ENCODE results near the gene MAPK8IP1. TPM values are rescaled to one million over a fixed set of nuclear protein-coding genes. Genes with fewer than 3 reads are reported as not detected.

Gene MAPK8IP1
- total and polyA plus RNA-seq, 2 donors (not counting 3 experiments of a cell fraction or from before 2014, with no cell fraction given), result 4.1 to 4.8 TPM

DNA sequence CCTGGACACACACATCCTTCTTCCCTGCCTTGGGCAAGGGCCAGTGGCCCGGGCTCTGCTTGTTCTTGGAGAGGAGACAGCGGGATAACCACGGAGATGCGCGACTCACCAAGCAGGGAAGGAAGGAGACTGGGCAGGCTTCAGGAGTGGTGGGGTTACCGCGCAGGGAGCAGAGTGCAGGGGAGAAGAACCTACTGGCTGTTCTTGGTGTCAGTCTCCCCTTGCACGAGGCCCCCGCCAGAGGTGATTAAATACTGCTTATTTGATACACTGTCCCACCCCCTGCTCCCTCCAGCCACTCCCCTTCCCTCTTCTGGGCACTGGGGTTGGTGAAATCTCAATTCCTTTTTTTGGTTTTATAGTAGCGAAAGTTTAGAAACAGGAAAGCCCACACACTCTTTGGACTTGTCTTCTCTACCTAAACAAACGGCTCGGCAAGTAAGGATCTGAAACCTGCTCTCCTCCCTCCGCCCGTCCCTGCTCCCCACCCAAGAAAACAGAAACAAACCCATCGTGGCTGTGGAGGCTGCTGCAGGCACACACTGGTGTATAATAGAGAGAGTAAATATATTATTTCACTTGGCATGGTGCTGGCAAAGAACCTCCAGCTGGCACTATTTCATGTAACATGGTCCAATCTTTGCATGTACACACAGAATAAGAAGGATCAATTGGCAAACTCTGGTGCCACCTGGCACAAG, 47.8 kb downstream of the MAPK8IP1 start:
- Histone ChIP-seq H2AFZ (ENCODE audit: low read depth, low read length) (no peak overlapping the region), H3K27ac (ENCODE audit: insufficient read depth, low read depth, low read length) (no peak overlapping the region), H3K27me3 (ENCODE audit: control insufficient read depth in 2 of 2, insufficient read depth in 2 of 2, low read length in 2 of 2) (no peaks in the 10 kb centered on the region), H3K9ac (replicated peaks; ENCODE audit: extremely low read depth, insufficient read depth, low read length) (no peak overlapping the region), H3K4me3 (replicated peaks in 1 of 3; ENCODE audit: insufficient read depth in 1 of 3, low read depth in 1 of 3, low read length in 3 of 3) (no peak overlapping the region), H3K36me3 (ENCODE audit: control insufficient read depth in 2 of 2, extremely low read depth in 1 of 2, insufficient read depth in 2 of 2, low read length in 2 of 2) (peaks cover 0 to 35% of the 10 kb centered on the region in 2 experiments), H3K9me1 (replicated peaks; ENCODE audit: control insufficient read depth, extremely low read depth, insufficient read depth, low read length) (no peaks in the 10 kb centered on the region), H4K20me1 (replicated peaks; ENCODE audit: control insufficient read depth, extremely low read depth, insufficient read depth, low read length) (no peaks in the 10 kb centered on the region), H3K4me1 (ENCODE audit: control insufficient read depth, extremely low read depth, insufficient read depth, low read length) (no peaks in the 10 kb centered on the region), H3K79me2 (ENCODE audit: control insufficient read depth, insufficient read depth, low read length) (no peaks in the 10 kb centered on the region), H3K9me3 (replicated peaks; ENCODE audit: control insufficient read depth, insufficient read depth, low read length) (no peaks in the 10 kb centered on the region), H3K4me2 (ENCODE audit: insufficient read depth, low read length) (no peak overlapping the region)
- DNase-seq (ENCODE audit: low read depth, low spot score) (no peak), FAIRE-seq (no peak)
- BruUV-seq (replicated peaks), result TSS peak; percentile 41
- ChIA-PET CTCF (no interaction called here), POLR2A (no interaction called here)
- no peak for TF ChIP-seq POLR2A (IDR thresholded peaks at IDR 0.05; ENCODE audit: low read depth, low read length)
- TF ChIP-seq, protein P1, sequence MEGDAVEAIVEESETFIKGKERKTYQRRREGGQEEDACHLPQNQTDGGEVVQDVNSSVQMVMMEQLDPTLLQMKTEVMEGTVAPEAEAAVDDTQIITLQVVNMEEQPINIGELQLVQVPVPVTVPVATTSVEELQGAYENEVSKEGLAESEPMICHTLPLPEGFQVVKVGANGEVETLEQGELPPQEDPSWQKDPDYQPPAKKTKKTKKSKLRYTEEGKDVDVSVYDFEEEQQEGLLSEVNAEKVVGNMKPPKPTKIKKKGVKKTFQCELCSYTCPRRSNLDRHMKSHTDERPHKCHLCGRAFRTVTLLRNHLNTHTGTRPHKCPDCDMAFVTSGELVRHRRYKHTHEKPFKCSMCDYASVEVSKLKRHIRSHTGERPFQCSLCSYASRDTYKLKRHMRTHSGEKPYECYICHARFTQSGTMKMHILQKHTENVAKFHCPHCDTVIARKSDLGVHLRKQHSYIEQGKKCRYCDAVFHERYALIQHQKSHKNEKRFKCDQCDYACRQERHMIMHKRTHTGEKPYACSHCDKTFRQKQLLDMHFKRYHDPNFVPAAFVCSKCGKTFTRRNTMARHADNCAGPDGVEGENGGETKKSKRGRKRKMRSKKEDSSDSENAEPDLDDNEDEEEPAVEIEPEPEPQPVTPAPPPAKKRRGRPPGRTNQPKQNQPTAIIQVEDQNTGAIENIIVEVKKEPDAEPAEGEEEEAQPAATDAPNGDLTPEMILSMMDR (IDR thresholded peaks at IDR 0.05; ENCODE audit: extremely low read depth in 1 of 2, insufficient read depth in 1 of 2, low read depth in 1 of 2, low read length in 2 of 2), result no peak
- no peak for TF ChIP-seq MYC (IDR thresholded peaks at IDR 0.05; ENCODE audit: low read depth, low read length)
- no peak for TF ChIP-seq FOS (IDR thresholded peaks at IDR 0.05; ENCODE audit: borderline replicate concordance, insufficient read depth, low read length)
- no peak for TF ChIP-seq GATA2 (IDR thresholded peaks at IDR 0.05; ENCODE audit: insufficient read depth, insufficient read length, low read depth, low read length)
- TF ChIP-seq JUN (IDR thresholded peaks at IDR 0.05; ENCODE audit: borderline replicate concordance, insufficient read depth, insufficient read length, low read depth), result no peak
- no peak for TF ChIP-seq EZH2 (IDR thresholded peaks at IDR 0.05; ENCODE audit: borderline replicate concordance, low read depth, low read length, severe bottlenecking)
- TF ChIP-seq, protein P2, sequence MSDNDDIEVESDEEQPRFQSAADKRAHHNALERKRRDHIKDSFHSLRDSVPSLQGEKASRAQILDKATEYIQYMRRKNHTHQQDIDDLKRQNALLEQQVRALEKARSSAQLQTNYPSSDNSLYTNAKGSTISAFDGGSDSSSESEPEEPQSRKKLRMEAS (IDR thresholded peaks at IDR 0.05; ENCODE audit: insufficient read depth, insufficient read length), result no peak
- no peak for TF ChIP-seq POLR2AphosphoS5 (IDR thresholded peaks at IDR 0.05; ENCODE audit: insufficient read depth, low read depth, low read length)
- intact Hi-C loops (cut with micrococcal nuclease), result no loop called here
- dilution Hi-C loops (cut with MboI; ENCODE audit: extremely low pct_ligation_motif_present, low sequenced_read_pairs), result no loop called here
